HepG2 (cell line): ENCODE measurements around the gene PSMD3. TPM values are rescaled to one million over a fixed set of nuclear protein-coding genes. Genes with fewer than 3 reads are reported as not detected.
A peak's percentile ranks its signal among the peaks of the same experiment; 100 is the strongest.

Experiments
- CBX5 ChIP-seq: sonication (generic); formaldehyde crosslinking; IDR thresholded peaks from 2 replicates; pipeline ENCODE4 v1.4.0; 2020; ENCODE audit warnings: missing genetic modification reagents, borderline replicate concordance
- CCAR2 ChIP-seq: fragments of 200-400 bp; formaldehyde crosslinking; optimal IDR thresholded peaks from 2 replicates; pipeline ENCODE3; 2018; ENCODE audit warnings: low read depth, mild to moderate bottlenecking, low read length, moderate library complexity
- CSRNP1 ChIP-seq: sonication (generic); formaldehyde crosslinking; IDR thresholded peaks from 2 replicates; pipeline ENCODE4 v1.8.1; 2023; ENCODE audit warnings: mild to moderate bottlenecking, missing genetic modification reagents
- FOXK2 ChIP-seq: fragments of 450-650 bp; IDR thresholded peaks from 2 replicates; pipeline ENCODE4 v1.6.1; 2016
- GABPB1 ChIP-seq: IDR thresholded peaks from 2 replicates; pipeline ENCODE4 v1.6.1; 2016; ENCODE audit warnings: mild to moderate bottlenecking, missing genetic modification reagents, moderate library complexity, missing compliant biosample characterization
- HMGXB4 ChIP-seq, 2 experiments: sonication (generic) in 1 of 2; formaldehyde crosslinking in 1 of 2; IDR thresholded peaks; 2 replicates each; pipeline versions ENCODE4 v1.4.0 to v1.6.1; 2018 to 2020; ENCODE audit warnings: missing genetic modification reagents in 2 of 2, borderline replicate concordance in 1 of 2, low read depth in 1 of 2, mild to moderate bottlenecking in 1 of 2, missing biosample characterization in 1 of 2
- HNRNPLL ChIP-seq: fragments of 200-400 bp; formaldehyde crosslinking; IDR thresholded peaks from 2 replicates; pipeline ENCODE4 v1.6.1; 2017; ENCODE audit warnings: mild to moderate bottlenecking, low read depth, low read length; ENCODE audit not compliant: poor library complexity, severe bottlenecking
- PHB2 ChIP-seq: fragments of 450-650 bp; IDR thresholded peaks from 2 replicates; pipeline ENCODE4 v1.6.1; 2018; ENCODE audit not compliant: partially characterized antibody
- RAD21 ChIP-seq: fragments of 450-650 bp; formaldehyde crosslinking; IDR thresholded peaks from 2 replicates; pipeline ENCODE4 v1.5.0; 2020; ENCODE audit warnings: mild to moderate bottlenecking
- TBX2 ChIP-seq: sonication (generic); formaldehyde crosslinking; IDR thresholded peaks from 2 replicates; pipeline ENCODE4 v1.5.0; 2020; ENCODE audit warnings: missing genetic modification reagents, mild to moderate bottlenecking, borderline replicate concordance
- TBX3 ChIP-seq: fragments of 450-650 bp; IDR thresholded peaks from 2 replicates; pipeline ENCODE4 v1.6.1; 2017; ENCODE audit warnings: antibody characterized with exemption, mild to moderate bottlenecking, inconsistent platforms, borderline replicate concordance
- XRCC5 ChIP-seq: fragments of 200-400 bp; formaldehyde crosslinking; optimal IDR thresholded peaks from 2 replicates; pipeline ENCODE3; 2017; ENCODE audit warnings: mild to moderate bottlenecking, low read length
- polyA plus RNA-seq, 8 experiments: library from polyadenylated mRNA; depleted of rRNA in 3 of 8; stranded (reverse) in 7 of 8; unstranded in 1 of 8; fragments of >200 nt; fragmentation: Illumina TruSeq in 4 of 8; extraction: Trizol in 4 of 8; gene quantifications; 2 replicates each; pipeline versions ENCODE4 v1.2.1 to v1.2.3, GENCODE V29; 2011 to 2016; ENCODE audit warnings: low read depth in 4 of 8, missing spikeins in 1 of 8, mixed read lengths in 1 of 8; ENCODE audit not compliant: insufficient read depth in 1 of 8
- total RNA-seq, 5 experiments: library from RNA; depleted of rRNA; stranded (reverse); fragments of >200 nt; fragmentation: Illumina TruSeq; extraction: Trizol; gene quantifications; 2 replicates each; pipeline ENCODE4 v1.2.3, GENCODE V29; 2016; ENCODE audit warnings: low read depth in 1 of 5
- TF ChIP-seq, protein P1 (sequence below), 2 experiments: fragments of 450-650 bp in 1 of 2; sonication (generic) in 1 of 2; formaldehyde crosslinking in 1 of 2; IDR thresholded peaks; 2 replicates each; pipeline versions ENCODE4 v1.6.1 to v1.8.0; 2016 to 2022; ENCODE audit warnings: antibody characterized with exemption in 1 of 2, mild to moderate bottlenecking in 1 of 2, missing genetic modification reagents in 1 of 2
- TF ChIP-seq, protein P2 (sequence below): sonication (generic); formaldehyde crosslinking; IDR thresholded peaks from 2 replicates; pipeline ENCODE4 v1.9.0; 2022; ENCODE audit warnings: missing genetic modification reagents, mild to moderate bottlenecking, borderline replicate concordance

Gene PSMD3
- total and polyA plus RNA-seq, 2 of the 13 experiments (the other 11 are each of a cell fraction or from before 2014, with no cell fraction given) = 97.4 to 146 TPM

GRCh38 chr17:40035162-40035559, 54.6 kb downstream of the PSMD3 start (continued):
- TF ChIP-seq, protein P1, sequence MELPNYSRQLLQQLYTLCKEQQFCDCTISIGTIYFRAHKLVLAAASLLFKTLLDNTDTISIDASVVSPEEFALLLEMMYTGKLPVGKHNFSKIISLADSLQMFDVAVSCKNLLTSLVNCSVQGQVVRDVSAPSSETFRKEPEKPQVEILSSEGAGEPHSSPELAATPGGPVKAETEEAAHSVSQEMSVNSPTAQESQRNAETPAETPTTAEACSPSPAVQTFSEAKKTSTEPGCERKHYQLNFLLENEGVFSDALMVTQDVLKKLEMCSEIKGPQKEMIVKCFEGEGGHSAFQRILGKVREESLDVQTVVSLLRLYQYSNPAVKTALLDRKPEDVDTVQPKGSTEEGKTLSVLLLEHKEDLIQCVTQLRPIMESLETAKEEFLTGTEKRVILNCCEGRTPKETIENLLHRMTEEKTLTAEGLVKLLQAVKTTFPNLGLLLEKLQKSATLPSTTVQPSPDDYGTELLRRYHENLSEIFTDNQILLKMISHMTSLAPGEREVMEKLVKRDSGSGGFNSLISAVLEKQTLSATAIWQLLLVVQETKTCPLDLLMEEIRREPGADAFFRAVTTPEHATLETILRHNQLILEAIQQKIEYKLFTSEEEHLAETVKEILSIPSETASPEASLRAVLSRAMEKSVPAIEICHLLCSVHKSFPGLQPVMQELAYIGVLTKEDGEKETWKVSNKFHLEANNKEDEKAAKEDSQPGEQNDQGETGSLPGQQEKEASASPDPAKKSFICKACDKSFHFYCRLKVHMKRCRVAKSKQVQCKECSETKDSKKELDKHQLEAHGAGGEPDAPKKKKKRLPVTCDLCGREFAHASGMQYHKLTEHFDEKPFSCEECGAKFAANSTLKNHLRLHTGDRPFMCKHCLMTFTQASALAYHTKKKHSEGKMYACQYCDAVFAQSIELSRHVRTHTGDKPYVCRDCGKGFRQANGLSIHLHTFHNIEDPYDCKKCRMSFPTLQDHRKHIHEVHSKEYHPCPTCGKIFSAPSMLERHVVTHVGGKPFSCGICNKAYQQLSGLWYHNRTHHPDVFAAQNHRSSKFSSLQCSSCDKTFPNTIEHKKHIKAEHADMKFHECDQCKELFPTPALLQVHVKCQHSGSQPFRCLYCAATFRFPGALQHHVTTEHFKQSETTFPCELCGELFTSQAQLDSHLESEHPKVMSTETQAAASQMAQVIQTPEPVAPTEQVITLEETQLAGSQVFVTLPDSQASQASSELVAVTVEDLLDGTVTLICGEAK (IDR thresholded peaks at IDR 0.05) = no peak
- TF ChIP-seq, protein P1 (CRISPR knock-in tag; IDR thresholded peaks at IDR 0.05) = no peak
- TF ChIP-seq HMGXB4 (CRISPR knock-in tag; IDR thresholded peaks at IDR 0.05; ENCODE audit: borderline replicate concordance in 1 of 2, low read depth in 1 of 2) = peak in 1 of 2 experiments; percentile 56; a peak in 1 of 4 replicates
- TF ChIP-seq RAD21 (CRISPR knock-in tag) = peak; percentile 69; the same call in 1 of the 2 replicates
- peak; percentile 21 for TF ChIP-seq HNRNPLL
- no peak for TF ChIP-seq FOXK2
- TF ChIP-seq, protein P2, sequence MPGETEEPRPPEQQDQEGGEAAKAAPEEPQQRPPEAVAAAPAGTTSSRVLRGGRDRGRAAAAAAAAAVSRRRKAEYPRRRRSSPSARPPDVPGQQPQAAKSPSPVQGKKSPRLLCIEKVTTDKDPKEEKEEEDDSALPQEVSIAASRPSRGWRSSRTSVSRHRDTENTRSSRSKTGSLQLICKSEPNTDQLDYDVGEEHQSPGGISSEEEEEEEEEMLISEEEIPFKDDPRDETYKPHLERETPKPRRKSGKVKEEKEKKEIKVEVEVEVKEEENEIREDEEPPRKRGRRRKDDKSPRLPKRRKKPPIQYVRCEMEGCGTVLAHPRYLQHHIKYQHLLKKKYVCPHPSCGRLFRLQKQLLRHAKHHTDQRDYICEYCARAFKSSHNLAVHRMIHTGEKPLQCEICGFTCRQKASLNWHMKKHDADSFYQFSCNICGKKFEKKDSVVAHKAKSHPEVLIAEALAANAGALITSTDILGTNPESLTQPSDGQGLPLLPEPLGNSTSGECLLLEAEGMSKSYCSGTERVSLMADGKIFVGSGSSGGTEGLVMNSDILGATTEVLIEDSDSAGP (CRISPR knock-in tag) = peak; percentile 45; the same call in 1 of the 2 replicates
- TF ChIP-seq TBX2 (CRISPR knock-in tag) = 0 out of 2 replicates have a peak, but pooled peaks have one; percentile 21
- no peak for TF ChIP-seq CCAR2
- no peak for TF ChIP-seq GABPB1 (CRISPR knock-in tag)
- no peak for TF ChIP-seq CSRNP1
- TF ChIP-seq TBX3 = no peak
- TF ChIP-seq PHB2 = no peak
- 0 out of 2 replicates have a peak, but pooled peaks have one; percentile 34 for TF ChIP-seq CBX5 (CRISPR knock-in tag)
- TF ChIP-seq XRCC5 = peak; percentile 64
